Keratinocyte (primary cell): ENCODE measurements around the gene BRD7. TPM values are rescaled to one million over a fixed set of nuclear protein-coding genes. Genes with fewer than 3 reads are reported as not detected.

Source experiments
- DNase-seq: peaks from one replicate; pipeline ENCODE4 v3.0.0-alpha.2; 2011; ENCODE audit warnings: low read depth, missing footprints, low spot score
- FAIRE-seq: peaks from 2 replicates; lab custom pipeline; 2011; peaks lifted over from hg19 to GRCh38; lab: Jason Lieb, UNC
- H2AFZ ChIP-seq: 2 replicates; pipeline ENCODE4 v1.6.0; 2012; ENCODE audit warnings: low read length, control low read depth, inconsistent platforms; ENCODE audit not compliant: control insufficient read depth
- H3K27ac ChIP-seq: 2 replicates; pipeline ENCODE4 v1.5.1; 2011; ENCODE audit warnings: low read length; ENCODE audit not compliant: control insufficient read depth, insufficient read depth
- H3K27me3 ChIP-seq: 3 replicates; pipeline ENCODE4 v1.6.0; 2011; ENCODE audit warnings: low read length; ENCODE audit not compliant: control insufficient read depth, insufficient read depth; ENCODE audit errors: extremely low read depth
- H3K36me3 ChIP-seq, 2 experiments: 2 replicates in 1 of 2; 3 replicates in 1 of 2; pipeline ENCODE4 v1.5.1; 2011; ENCODE audit warnings: low read length in 2 of 2, mild to moderate bottlenecking in 1 of 2; ENCODE audit not compliant: control insufficient read depth in 2 of 2, insufficient read depth in 2 of 2; ENCODE audit errors: extremely low read depth in 1 of 2
- H3K4me1 ChIP-seq: 3 replicates; pipeline ENCODE4 v1.5.1; 2011; ENCODE audit warnings: low read length; ENCODE audit not compliant: control insufficient read depth, insufficient read depth; ENCODE audit errors: extremely low read depth
- H3K4me2 ChIP-seq: 3 replicates; pipeline ENCODE4 v1.6.0; 2011; ENCODE audit warnings: low read depth, low read length; ENCODE audit not compliant: control insufficient read depth, insufficient read depth; ENCODE audit errors: extremely low read depth
- H3K4me3 ChIP-seq, 3 experiments: fragments of 200-600 bp in 1 of 3; sonication (generic) in 1 of 3; 2 replicates in 2 of 3; 3 replicates in 1 of 3; pipeline ENCODE4 v1.5.1; 2011 to 2016; ENCODE audit warnings: low read length in 3 of 3, mild to moderate bottlenecking in 3 of 3, control low read depth in 2 of 3, inconsistent platforms in 1 of 3, low read depth in 1 of 3, mixed read lengths in 1 of 3, mixed run types in 1 of 3, moderate library complexity in 1 of 3; ENCODE audit not compliant: control insufficient read depth in 2 of 3, insufficient read depth in 2 of 3; ENCODE audit errors: extremely low read depth in 1 of 3
- H3K79me2 ChIP-seq: 2 replicates; pipeline ENCODE4 v1.6.0; 2012; ENCODE audit warnings: low read length; ENCODE audit not compliant: control insufficient read depth, insufficient read depth
- H3K9ac ChIP-seq: 3 replicates; pipeline ENCODE4 v1.6.0; 2011; ENCODE audit warnings: low read length; ENCODE audit not compliant: control insufficient read depth, insufficient read depth; ENCODE audit errors: extremely low read depth
- H3K9me1 ChIP-seq: 3 replicates; pipeline ENCODE4 v1.6.0; 2011; ENCODE audit warnings: low read length; ENCODE audit not compliant: control insufficient read depth, insufficient read depth; ENCODE audit errors: extremely low read depth
- H3K9me3 ChIP-seq: 2 replicates; pipeline ENCODE4 v1.5.1; 2012; ENCODE audit warnings: low read depth, low read length; ENCODE audit not compliant: control insufficient read depth
- H4K20me1 ChIP-seq: 3 replicates; pipeline ENCODE4 v1.6.0; 2011; ENCODE audit warnings: low read length; ENCODE audit not compliant: control insufficient read depth, insufficient read depth; ENCODE audit errors: extremely low read depth
- CTCF ChIP-seq, 3 experiments: IDR thresholded peaks in 1 of 3; conservative IDR thresholded peaks in 1 of 3; optimal IDR thresholded peaks in 1 of 3; 2 replicates in 2 of 3; 3 replicates in 1 of 3; pipeline versions ENCODE3 to v1.5.1; 2011; ENCODE audit warnings: low read length in 3 of 3, mild to moderate bottlenecking in 3 of 3, moderate library complexity in 2 of 3, control low read depth in 1 of 3, inconsistent platforms in 1 of 3; ENCODE audit not compliant: insufficient read depth in 2 of 3; ENCODE audit errors: extremely low read depth in 1 of 3
- EZH2 ChIP-seq: IDR thresholded peaks from one replicate; pipeline ENCODE4 v1.6.1; 2012; ENCODE audit warnings: inconsistent platforms, mild to moderate bottlenecking, low read length, moderate library complexity
- dilution Hi-C: fragments of 300-500 bp; cut with MboI; formaldehyde crosslinking; loops from one replicate; pipeline ENCODE4 v1.7.0; 2020; ENCODE audit warnings: low sequenced_read_pairs; ENCODE audit not compliant: extremely low pct_ligation_motif_present
- polyA plus RNA-seq, 5 experiments: library from polyadenylated mRNA; depleted of rRNA in 3 of 5; stranded (reverse) in 3 of 5; stranded (forward) in 1 of 5; unstranded in 1 of 5; fragments of >200 nt; gene quantifications; 1 replicate in 1 of 5; 2 replicates in 3 of 5; 3 replicates in 1 of 5; pipeline versions ENCODE4 v1.2.1 to v1.2.3, GENCODE V29; 2011 to 2012; ENCODE audit warnings: missing spikeins in 2 of 5, low read depth in 1 of 5, low replicate concordance in 1 of 5

BRD7 gene
- polyA plus RNA-seq, 1 donor (not counting 4 experiments of a cell fraction or from before 2014, with no cell fraction given), result 66.6 TPM

- Histone ChIP-seq H3K27me3 (no peaks in the 10 kb centered on the region), H2AFZ (no peak overlapping the region), H3K9ac (no peak overlapping the region), H3K36me3 (peaks cover 0 to 19% of the 10 kb centered on the region in 2 experiments), H3K9me3 (no peaks in the 10 kb centered on the region), H3K4me3 (no peak overlapping the region), H3K9me1 (no peaks in the 10 kb centered on the region), H3K4me2 (no peak overlapping the region), H3K4me1 (peaks cover 2% of the 10 kb centered on the region), H4K20me1 (no peaks in the 10 kb centered on the region), H3K27ac (no peak overlapping the region), H3K79me2 (no peaks in the 10 kb centered on the region)
- DNase-seq, result no peak
- TF ChIP-seq EZH2 (no peak), CTCF (optimal IDR thresholded peaks at IDR 0.05 in 1 of 3, IDR thresholded peaks at IDR 0.05 in 1 of 3, conservative IDR thresholded peaks at IDR 0.05 in 1 of 3; ENCODE audit: extremely low read depth in 1 of 3, insufficient read depth in 2 of 3, low read length in 3 of 3) (no peak)
- no peak for FAIRE-seq
- dilution Hi-C loops, result no loop called here
These were observed 70.7 kb downstream of the BRD7 start for GRCh38 chr16:50298075-50298460.

GRCh38 chr16:50297301-50298074, 71.3 kb downstream of the BRD7 start:
- peaks cover 2% of the 10 kb centered on the region for H3K4me1 ChIP-seq
- TF ChIP-seq CTCF (optimal IDR thresholded peaks at IDR 0.05 in 1 of 3, IDR thresholded peaks at IDR 0.05 in 1 of 3, conservative IDR thresholded peaks at IDR 0.05 in 1 of 3; ENCODE audit: extremely low read depth in 1 of 3, insufficient read depth in 2 of 3, low read length in 3 of 3) (no peak), EZH2 (no peak)
- no peak for FAIRE-seq
- dilution Hi-C loops, result no loop called here
- H3K79me2 ChIP-seq, result no peaks in the 10 kb centered on the region
- H3K27me3 ChIP-seq, result no peaks in the 10 kb centered on the region
- H3K9me1 ChIP-seq, result no peaks in the 10 kb centered on the region
- peaks cover 0 to 22% of the 10 kb centered on the region in 2 experiments for H3K36me3 ChIP-seq
- no peaks in the 10 kb centered on the region for H3K9me3 ChIP-seq
- DNase-seq, result no peak
- H3K27ac ChIP-seq, result no peak overlapping the region
- H2AFZ ChIP-seq, result no peak overlapping the region
- H3K9ac ChIP-seq, result no peak overlapping the region
- no peaks in the 10 kb centered on the region for H4K20me1 ChIP-seq
- no peak overlapping the region for H3K4me3 ChIP-seq
- H3K4me2 ChIP-seq, result no peak overlapping the region
